OCI-M2 (cell line): ENCODE results near the gene C21orf58.

Experiments
- DNase-seq: peaks from one replicate; lab custom pipeline; 2025; ENCODE audit not compliant: unreplicated experiment; lab: John Stamatoyannopoulos, UW

Gene C21orf58

DNA sequence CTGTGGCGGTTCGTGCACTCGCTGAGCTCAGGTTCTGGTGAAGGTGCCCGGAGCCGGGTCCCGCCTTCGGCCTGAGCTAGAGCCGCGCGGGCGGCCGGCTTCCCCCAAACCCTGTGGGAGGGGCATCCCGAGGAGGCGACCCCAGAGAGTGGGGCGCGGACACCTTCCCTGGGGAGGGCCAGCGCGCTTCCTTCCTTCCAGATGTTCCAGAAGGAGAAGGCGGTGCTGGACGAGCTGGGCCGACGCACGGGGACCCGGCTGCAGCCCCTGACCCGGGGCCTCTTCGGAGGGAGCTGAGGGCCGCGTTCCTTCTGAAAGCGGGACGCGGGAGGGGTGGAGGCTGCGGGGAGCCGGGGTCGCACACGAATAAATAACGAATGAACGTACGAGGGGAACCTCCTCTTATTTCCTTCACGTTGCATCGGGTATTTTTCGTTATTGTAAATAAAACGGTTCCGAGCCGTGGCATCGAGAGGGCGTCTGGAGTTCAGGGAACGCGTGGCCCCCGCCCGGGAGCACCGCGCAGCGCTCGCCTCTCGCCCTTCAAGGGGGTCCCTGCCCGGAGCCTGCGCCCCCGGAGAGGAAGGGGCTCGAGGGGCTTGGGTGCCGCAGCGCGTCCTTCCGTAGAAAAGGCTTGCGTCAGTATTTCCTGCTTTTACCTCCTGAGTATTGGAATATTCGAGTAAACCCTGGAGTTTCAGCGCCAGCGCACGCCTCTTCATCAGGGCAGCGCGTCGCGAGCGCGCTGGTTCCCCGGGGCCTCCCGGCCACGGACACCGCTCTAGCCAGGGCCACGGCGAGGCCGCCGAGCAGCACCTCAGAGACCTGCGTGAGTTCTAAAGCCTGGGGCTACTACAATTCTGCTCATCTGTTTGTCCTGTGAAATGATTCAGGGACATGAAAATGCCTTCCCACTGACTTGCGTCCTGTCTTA is 26.1 kb downstream of the C21orf58 start:
- DNase-seq, result no peak

DNA sequence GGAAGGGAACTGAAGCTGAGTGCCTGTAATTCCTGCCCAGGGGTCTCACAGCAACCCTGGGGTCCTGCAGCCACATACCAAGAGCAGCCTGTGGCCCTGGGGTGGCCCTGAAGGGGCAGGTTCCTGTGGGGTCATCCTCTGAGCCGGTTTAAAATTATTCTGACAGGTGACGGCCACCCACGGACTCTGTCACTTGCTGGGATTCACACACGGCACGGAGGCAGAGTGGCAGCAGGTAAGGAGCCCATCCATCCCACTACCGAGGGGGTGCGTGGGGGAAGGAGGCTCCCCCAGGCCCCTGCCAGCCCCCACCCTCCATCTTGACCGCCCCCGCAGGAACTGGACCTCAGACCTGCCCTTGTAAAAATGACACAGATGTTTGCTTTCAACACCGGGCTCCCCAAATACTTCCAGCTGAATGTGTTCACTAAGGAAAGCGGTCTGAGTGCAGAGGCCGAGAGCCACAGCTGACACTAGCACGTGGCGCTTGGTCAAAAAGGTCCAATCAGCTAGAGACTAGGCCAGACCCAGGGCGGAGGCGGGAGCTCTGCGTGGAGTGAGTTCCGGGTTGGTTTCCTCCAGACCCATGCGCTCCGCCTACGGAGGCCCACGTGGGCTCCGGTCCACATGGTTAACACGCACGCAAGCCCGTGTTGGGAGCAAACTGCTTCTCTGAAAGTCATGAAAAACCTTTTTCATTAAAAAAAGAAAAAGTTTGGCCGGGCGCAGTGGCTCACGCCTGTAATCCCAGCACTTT is 27.5 kb downstream of the C21orf58 start:
- DNase-seq, result peak; percentile 100

DNA sequence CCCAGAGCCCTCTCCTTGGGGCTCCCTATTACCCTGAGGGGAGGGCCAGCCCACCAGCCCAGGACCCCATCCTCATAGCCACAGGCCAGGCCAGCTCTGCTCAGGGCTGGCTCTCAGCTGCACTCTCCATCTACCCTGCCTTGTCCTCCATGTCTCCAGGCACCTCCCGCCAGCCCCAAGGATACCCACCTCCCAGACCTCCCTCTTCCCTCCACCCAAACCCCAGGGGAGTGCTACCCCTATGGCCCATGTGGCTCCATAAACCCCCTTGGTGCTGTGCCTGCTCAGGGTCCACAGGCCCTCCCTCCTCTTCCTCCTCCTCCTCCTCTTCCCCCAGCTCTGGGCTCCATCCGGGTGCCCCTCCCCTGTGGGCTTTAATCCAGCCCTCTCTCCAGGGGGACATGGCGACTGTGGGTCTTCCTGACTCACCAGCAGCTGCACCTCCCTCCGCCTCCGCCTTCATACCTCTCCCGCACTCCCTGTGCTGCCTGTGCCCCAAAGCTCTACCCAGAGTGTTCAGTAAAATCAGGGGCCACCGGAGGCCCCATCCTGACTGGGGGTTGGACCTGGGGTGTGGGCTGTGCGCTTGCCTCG is 28.4 kb downstream of the C21orf58 start:
- DNase-seq, result peak; percentile 97

GRCh38 chr21:46294647-46295176 is 29.0 kb downstream of the C21orf58 start:
- DNase-seq, result peak; percentile 98

DNA sequence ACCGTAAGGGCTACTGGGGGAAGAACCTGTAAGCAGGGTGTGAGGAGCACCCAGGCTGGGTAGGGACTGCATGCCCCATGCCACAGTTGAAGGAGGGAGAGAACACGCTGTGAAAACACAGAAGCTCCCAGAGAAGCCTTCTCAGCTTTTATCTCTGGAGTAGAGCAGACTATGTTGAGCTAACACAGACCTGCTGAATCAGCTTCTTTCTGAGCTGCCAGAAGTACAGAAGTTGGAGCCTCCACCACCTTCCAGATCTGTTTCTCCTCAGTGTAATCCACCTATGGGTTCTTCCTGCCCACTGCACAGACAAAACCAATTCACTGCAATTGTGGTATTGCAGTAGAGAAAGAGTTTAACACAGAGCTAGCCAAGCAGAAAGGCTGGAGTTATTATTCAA is 32.1 kb downstream of the C21orf58 start:
- DNase-seq, result no peak

DNA sequence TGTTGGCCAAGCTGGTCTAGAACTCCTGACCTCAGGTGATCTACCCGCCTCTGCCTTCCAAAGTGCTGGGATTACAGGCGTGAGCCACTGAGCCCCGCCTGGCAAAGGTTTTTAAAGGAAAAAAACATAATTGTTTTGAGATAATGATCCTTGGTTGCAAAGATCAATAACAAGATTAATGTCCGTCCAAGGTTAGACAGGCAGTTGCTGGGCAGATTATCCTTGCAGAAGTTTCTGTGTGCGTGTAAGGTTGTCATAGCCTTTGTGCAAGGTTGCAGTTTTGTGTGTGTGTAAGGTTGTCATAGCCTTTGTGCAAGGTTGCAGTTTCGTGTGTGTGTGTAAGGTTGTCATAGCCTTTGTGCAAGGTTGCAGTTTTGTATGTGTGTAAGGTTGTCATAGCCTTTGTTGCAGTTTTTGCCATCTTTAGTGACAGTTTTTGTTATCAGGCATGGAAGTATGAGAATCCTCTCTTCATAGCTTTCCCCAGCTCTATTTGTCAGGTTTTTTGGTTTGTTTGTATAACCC is 34.0 kb downstream of the C21orf58 start:
- no peak for DNase-seq

DNA sequence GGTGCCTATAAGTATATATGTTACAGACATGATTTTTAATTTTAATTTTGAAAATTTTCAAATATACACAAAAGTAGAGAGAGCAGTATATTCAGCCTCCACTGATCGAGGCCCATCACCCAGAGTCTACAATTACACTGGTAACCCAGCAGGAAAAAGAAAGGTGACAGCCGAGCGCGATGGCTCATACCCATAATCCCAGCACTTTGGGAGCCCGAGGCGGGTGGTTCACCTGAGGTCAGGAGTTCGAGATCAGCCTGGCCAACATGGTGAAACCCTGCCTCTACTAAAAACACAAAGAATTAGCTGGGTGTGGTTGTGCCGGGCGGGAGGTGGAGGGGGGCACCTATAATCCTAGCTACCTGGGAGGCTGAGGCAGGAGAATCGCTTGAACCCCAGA is 36.1 kb downstream of the C21orf58 start:
- no peak for DNase-seq

DNA sequence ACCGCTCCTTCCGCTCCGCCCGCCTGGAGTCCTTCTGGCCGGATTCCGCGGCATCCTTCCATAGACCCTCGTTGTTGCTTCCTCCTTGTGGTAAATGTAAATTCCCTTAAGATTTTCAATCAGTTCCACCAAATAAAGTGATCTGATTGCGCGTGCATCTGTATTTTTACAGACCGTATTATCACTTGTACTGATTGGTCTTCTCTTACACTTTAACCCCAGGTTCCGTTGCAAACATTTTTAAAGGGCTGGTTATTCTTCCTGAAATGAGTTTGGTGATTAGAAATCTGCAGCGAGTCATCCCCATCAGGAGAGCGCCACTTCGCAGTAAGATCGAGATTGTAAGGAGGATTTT is 37.0 kb downstream of the C21orf58 start:
- DNase-seq, result no peak

GRCh38 chr21:46285761-46286647 is 37.7 kb downstream of the C21orf58 start, which contains the start of gene YBEY:
TSS of gene YBEY (plus strand) at chr21:46286342. CDS start at chr21:46286914, 572 bp downstream.
- DNase-seq, result peak; percentile 99

DNA sequence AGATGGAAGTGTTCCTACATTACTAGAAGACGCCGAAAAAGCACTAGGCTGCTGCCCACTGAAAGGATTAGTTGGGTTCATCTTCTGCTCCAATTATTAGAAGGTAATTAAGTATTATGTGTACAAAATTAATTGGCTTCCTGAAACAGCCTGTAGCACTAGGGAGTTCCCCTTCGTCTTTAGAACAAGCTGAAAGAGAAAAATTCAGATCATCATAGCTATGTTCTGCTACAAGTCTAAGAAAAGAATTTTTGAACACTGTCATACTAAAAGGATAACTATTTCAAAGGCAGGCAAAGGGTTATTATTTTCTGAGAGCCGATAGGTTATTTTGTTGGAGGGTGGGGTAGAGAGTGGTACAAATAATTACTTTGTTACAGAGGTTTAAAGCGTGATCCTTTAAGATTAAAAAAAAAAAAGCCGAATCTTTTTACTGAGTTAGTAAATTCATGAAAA is 38.4 kb downstream of the C21orf58 start, which contains the start of gene MCM3AP:
Gene MCM3AP, minus strand, starts transcription at position 406 of the 456 bp plus-strand sequence. Its CDS starts 325 bp downstream, at position 81.
- DNase-seq, result no peak

- DNase-seq, result no peak
Observed at GRCh38 chr21:46284733-46285132, 38.9 kb downstream of the C21orf58 start.

GRCh38 chr21:46284077-46284644 is 39.5 kb downstream of the C21orf58 start:
- DNase-seq, result no peak

DNA sequence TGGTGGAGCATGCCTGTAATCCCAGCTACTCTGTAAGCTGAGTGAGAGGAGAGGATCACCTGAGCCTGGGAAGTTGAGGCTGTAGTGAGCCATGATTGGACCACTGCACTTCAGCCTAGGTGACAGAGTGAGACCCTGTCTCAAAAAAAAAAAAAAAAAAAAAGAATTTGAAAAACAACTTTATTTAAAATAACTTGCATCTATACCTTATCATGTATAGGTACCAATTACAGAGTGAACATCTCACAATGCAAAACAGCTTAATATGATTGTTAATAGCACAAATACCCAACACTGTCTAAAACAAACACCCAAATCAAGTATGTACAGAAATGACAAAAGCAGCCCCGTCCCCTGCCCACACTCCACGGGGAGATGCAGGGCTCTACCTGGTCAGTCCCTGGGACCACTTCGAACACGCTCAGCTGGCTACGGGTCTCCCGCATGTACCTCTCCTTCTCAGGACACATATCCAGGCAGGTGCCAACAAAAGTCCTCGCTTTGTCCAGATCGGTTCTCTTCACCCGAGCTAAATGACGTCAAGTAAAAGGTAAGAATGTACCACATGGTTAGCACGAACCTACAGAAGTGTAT is 48.8 kb downstream of the C21orf58 start:
- no peak for DNase-seq

DNA sequence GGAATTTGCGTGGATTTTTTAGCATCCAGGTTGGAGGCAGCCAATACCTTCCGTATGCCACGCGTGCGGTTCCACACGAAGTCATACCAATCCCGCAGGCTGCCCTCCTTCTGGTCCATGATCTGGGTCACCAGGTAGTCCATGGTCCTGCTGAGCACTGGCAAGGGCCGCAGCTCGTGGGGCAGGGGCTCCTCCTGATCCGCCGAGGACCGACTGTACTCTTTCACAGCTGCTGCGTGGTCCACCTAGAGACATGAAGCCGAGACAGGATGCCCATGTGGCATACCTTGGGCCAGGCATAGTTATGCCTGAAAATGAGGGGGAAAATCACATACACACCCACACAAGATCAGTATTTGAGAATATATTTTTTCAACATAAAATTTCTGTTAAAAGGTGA is 50.3 kb downstream of the C21orf58 start:
- DNase-seq, result no peak

- DNase-seq, result no peak
Observed at GRCh38 chr21:46269466-46269865, 54.2 kb downstream of the C21orf58 start.

DNA sequence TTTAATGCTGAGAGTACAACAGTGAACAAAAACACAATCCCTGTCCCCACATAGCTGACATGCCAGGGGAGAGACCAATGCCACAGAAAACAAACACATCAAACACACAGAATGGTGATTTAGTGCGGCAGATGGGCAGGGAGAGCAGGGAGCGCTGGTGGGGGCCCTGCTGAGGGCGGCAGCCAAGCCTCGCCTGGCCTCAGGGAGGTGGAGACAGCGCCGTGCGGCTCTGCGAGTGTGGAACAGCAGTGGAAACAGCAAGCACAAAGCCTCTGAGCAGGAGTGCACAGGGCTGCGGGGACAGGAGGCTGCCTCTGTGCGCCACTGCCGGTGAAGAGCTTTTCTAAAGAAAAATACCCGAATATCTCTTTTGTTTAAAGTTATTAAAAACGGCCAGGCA is 55.3 kb downstream of the C21orf58 start:
- DNase-seq, result no peak

DNA sequence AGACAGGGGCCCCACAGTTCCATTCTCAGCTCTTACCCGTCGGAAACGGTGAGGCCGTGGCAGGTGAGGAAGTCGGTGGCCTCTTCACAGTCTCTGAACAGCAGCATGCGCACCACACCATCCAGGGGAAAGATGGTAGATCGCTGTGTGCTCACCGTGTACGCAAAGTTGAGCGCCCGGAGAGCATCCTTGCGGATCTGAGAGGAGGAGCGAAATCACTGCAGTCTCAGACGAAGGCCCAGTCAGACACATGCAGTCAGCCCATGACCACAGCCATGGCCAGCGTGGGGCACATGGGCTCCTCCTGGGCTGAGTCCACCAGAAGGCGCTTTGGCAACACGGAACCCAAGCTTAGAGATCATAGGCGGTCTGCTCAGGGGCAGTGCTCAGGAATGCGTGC is 56.7 kb downstream of the C21orf58 start:
- no peak for DNase-seq

GRCh38 chr21:46265736-46266525 is 57.7 kb downstream of the C21orf58 start:
- no peak for DNase-seq
